ENCODE data around the gene BHLHE40.

Gene BHLHE40

GRCh38 chr3:4997946-4998345 lies 18.7 kb downstream of the BHLHE40 start:
- DNase-seq (ENCODE audit: low read depth in 2 of 3, low spot score in 1 of 3) = no peak

GRCh38 chr3:4999531-5000184 lies 20.4 kb downstream of the BHLHE40 start:
- no peak for DNase-seq (ENCODE audit: low read depth in 2 of 3, low spot score in 1 of 3)

DNA sequence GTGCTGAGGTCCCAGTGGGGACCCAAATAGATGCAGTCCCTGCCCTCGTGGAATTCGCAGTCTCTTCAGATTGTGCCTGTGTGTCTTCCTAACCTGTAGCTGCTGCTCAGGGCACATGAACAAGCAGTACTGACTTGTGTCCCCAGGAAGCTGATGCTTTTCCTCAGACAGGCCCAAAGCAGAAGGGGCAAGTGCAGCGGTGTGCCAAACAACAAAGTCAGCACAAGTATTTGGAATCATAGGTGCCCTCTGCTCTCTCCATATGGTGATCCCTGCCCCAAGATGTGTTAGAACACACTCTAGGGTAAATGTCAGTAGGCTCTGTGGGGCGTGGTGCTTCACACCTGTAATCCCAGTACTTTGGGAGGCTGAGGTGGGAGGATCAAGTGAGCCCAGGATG lies 21.9 kb downstream of the BHLHE40 start:
- no peak for DNase-seq (ENCODE audit: low read depth in 2 of 3, low spot score in 1 of 3)

DNA sequence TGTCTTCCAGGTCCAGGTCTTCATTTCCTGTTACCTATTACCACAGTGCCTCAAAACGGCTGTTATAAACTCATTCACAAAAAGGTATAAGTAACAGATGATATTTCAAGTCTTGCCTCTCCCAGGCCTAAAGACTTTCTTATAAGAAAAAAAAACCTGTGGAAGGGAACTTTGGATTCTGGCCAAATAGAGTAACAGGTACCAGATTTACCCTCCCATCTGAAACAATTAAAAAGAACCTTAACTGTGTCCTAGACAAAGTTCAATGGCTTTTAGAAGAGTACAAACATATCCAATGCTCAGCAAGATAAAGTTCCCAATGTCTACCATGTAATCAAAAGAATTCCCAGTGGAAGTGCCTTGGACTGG lies 22.6 kb downstream of the BHLHE40 start:
- no peak for DNase-seq (ENCODE audit: low read depth in 2 of 3, low spot score in 1 of 3)

- peak in 2 of 3 donors; percentile 57 to 68 for DNase-seq (ENCODE audit: low read depth in 2 of 3, low spot score in 1 of 3)
Measured at GRCh38 chr3:5002174-5002870, 23.1 kb downstream of the BHLHE40 start.

DNA sequence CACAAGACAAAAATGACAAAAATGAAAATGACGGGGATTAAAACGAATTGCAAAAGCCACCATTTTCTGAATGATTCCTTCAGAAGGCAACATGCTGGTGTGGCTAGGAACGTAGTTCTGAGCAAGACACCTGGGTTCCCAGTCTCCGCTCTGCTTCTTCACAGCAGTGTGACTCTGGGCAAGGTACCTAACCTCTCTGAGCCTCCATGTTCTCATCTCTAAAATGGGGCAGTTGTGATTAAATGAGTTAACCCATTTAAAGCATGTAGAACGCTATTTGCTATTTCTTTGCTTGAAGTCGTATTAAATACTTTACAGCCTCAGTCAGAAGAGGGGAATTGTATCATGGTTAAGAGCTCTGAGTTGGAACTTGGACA lies 23.6 kb downstream of the BHLHE40 start:
- DNase-seq (ENCODE audit: low read depth in 2 of 3, low spot score in 1 of 3) = no peak

GRCh38 chr3:5004319-5005152 lies 25.3 kb downstream of the BHLHE40 start:
- no peak for DNase-seq (ENCODE audit: low read depth in 2 of 3, low spot score in 1 of 3)

DNA sequence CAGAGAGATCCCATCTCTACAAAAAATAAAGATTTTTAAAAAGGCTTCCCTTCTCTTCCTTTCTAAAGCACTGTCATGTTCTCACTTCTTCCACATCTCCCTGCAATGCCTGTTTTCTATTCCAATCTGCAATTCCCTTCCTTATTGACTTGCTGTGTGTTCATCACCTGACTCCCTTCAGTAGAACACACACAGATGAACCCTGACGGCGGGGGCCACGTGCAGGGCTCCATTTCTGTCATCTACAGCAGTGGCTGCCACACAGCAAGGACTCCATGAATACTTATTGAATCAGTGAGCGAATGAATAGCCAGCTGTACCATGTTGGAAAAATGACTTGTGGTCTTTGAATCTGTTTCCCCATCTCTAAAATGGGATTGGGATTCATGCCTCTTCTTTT lies 26.1 kb downstream of the BHLHE40 start:
- no peak for DNase-seq (ENCODE audit: low read depth in 2 of 3, low spot score in 1 of 3)

DNA sequence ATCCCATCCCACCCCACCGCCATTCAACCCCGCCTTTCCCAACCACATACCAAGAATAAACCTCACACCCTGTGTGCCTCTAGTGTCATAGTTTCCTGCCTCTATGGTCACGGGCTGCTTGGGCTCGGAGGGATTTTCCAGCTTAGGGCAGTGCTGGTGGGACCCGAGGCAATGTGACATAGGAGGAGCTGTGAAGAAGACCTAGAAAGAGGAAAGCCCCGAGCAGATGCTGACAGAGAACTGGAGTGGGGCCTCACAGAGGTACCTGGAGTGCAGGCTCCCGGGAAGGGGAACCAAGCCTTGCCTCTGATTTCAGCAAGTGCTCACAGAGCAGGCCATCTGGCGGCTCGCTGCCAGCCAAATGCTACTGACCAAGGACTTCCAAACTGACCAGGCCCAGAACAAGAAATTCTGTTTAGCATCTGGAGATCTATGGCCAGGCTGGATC lies 27.5 kb downstream of the BHLHE40 start:
- peak; percentile 68 to 84 (median 70) for DNase-seq (ENCODE audit: low read depth in 2 of 3, low spot score in 1 of 3)

DNA sequence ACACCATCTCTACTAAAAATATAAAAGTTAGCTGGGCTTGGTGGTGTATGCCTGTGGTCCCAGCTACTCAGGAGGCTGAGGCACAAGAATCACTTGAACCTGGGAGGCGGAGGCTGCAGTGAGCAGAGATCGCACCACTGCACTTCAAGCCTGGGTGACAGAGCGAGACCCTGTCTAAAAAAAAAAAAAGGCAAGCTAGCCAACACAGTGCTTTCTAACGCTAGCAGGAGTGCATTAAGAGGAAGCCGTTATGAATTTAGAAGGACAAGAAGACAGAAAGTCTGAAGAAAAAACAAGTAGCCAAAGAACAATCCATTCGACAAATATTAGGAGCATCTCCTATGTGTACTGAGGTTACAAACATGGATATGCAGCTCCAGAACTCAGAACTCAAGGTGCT lies 28.6 kb downstream of the BHLHE40 start:
- DNase-seq (ENCODE audit: low read depth in 2 of 3, low spot score in 1 of 3) = no peak

DNA sequence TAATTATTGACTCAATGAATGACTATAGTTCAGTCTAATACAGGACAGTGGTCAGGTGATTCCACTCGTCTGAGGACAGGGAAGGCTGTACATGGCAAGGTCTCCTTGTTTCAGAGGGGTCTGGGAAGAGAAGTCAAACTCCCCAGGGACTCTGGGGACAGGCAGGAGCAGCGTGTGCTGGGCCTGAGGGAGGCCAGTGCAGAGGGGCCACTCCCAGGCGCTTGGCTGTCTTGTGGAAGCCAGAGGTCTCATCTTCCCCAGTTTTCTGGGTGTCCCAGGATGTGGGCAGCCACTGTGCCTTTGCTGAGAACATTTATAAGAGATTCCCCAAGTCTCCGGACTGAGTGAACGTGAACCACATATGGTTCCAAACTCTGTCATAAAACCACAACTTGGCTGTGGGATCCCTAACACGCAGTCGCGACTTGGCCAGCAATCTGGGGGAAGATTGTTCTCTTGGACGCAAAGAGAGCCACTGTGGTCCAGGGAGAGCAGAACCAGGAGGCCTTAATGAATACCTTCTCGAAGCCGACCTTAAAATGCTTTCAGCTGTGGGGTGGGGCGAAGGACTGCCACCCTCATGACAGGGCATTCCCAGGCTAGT lies 30.4 kb downstream of the BHLHE40 start:
- DNase-seq (ENCODE audit: low read depth in 2 of 3, low spot score in 1 of 3) = no peak

GRCh38 chr3:5010140-5010539 lies 30.9 kb downstream of the BHLHE40 start:
- DNase-seq (ENCODE audit: low read depth in 2 of 3, low spot score in 1 of 3) = no peak

GRCh38 chr3:5010706-5011554 lies 31.7 kb downstream of the BHLHE40 start:
- no peak for DNase-seq (ENCODE audit: low read depth in 2 of 3, low spot score in 1 of 3)

DNA sequence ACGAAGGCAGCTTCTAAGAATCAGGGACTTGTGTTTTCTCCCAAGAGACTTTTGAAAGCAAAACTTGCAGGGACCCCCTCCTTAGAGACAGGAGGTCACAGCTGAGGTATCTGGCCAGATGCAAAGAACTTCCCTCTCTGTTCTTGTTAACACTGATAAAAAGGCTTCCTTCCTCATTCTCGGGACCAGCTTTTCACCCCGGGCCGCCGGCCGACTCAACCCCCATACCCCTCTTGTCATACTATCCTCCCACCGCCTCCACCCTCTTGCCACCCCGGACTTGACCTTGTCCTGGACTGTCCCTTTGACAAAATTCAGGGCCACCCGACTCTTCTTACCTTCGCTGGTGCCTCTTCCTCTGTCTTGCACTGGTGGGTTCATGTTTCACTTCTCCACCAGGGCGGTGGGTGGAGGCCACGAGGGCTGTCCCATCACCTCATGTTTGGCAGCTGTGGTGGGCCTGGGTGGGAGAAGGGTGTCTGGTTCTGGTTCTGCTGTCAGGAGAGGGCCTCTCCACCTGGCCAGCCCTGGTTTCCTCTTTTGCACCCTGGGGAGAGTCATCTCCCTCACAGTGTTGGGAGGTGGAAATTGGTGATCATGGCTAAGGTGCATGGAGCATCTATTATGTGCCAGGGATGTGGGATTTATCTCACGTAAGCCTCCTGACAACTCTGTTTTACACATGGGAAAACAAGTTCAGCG lies 32.5 kb downstream of the BHLHE40 start:
- no peak for DNase-seq (ENCODE audit: low read depth in 2 of 3, low spot score in 1 of 3)

GRCh38 chr3:5012367-5012766 lies 33.1 kb downstream of the BHLHE40 start:
- DNase-seq (ENCODE audit: low read depth in 2 of 3, low spot score in 1 of 3) = no peak

GRCh38 chr3:5013021-5013906 lies 34.0 kb downstream of the BHLHE40 start:
- no peak for DNase-seq (ENCODE audit: low read depth in 2 of 3, low spot score in 1 of 3)

- DNase-seq (ENCODE audit: low read depth in 2 of 3, low spot score in 1 of 3) = no peak
Measured at GRCh38 chr3:5014391-5014790, 35.2 kb downstream of the BHLHE40 start.

- no peak for DNase-seq (ENCODE audit: low read depth in 2 of 3, low spot score in 1 of 3)
Measured at GRCh38 chr3:5015056-5015455, 35.8 kb downstream of the BHLHE40 start.

Data from stimulated activated CD4-positive, alpha-beta T cell treated with anti-CD3 and anti-CD28 coated beads, Interleukin-12 subunit alpha, Interleukin-12 subunit beta, amount 100 ng/mL, for 48 hours (primary cell).